ENCODE data around the gene ZPR1.
A peak's percentile ranks its signal among the peaks of the same experiment; 100 is the strongest.
"Not testable (repeated sequence)": the region's sequence is repeated elsewhere in the genome, so short reads cannot be mapped to it uniquely, and the experiment has no call there.

The ZPR1 gene

GRCh38 chr11:116787786-116788486 lies at the start of gene ZPR1:
ZPR1 (minus strand) TSS chr11:116788023; CDS start chr11:116787990, 33 bp downstream.
- peak; percentile 87 for DNase-seq (ENCODE audit: low spot score)

- DNase-seq (ENCODE audit: low spot score), result no peak
Observed at GRCh38 chr11:116836632-116836991, 48.8 kb upstream of the ZPR1 start.

GRCh38 chr11:116835791-116836631 lies 48.2 kb upstream of the ZPR1 start:
- peak; percentile 88 for DNase-seq (ENCODE audit: low spot score)

- DNase-seq (ENCODE audit: low spot score), result no peak
Observed at GRCh38 chr11:116835042-116835772, 47.4 kb upstream of the ZPR1 start.

- DNase-seq (ENCODE audit: low spot score), result not testable (repeated sequence)
Observed at GRCh38 chr11:116834535-116835041, 46.8 kb upstream of the ZPR1 start.

- DNase-seq (ENCODE audit: low spot score), result no peak
Observed at GRCh38 chr11:116833816-116834534, 46.2 kb upstream of the ZPR1 start.

GRCh38 chr11:116833491-116833815 lies 45.6 kb upstream of the ZPR1 start:
- no peak for DNase-seq (ENCODE audit: low spot score)

- DNase-seq (ENCODE audit: low spot score), result no peak
Observed at GRCh38 chr11:116832350-116833290, 44.8 kb upstream of the ZPR1 start.

- no peak for DNase-seq (ENCODE audit: low spot score)
Observed at GRCh38 chr11:116831790-116832349, 44.0 kb upstream of the ZPR1 start.

GRCh38 chr11:116830184-116830912 lies 42.5 kb upstream of the ZPR1 start:
- DNase-seq (ENCODE audit: low spot score), result no peak

GRCh38 chr11:116829525-116830183 lies 41.8 kb upstream of the ZPR1 start, which contains the start of gene APOC3:
APOC3 (plus strand) TSS chr11:116829907; CDS start chr11:116830583, 676 bp downstream.
- no peak for DNase-seq (ENCODE audit: low spot score)

- DNase-seq (ENCODE audit: low spot score), result no peak
Observed at GRCh38 chr11:116828632-116829524, 41.1 kb upstream of the ZPR1 start.

- DNase-seq (ENCODE audit: low spot score), result no peak
Observed at GRCh38 chr11:116827461-116827860, 39.6 kb upstream of the ZPR1 start.

GRCh38 chr11:116826751-116827431 lies 39.1 kb upstream of the ZPR1 start:
- DNase-seq (ENCODE audit: low spot score), result no peak

GRCh38 chr11:116825854-116826750 lies 38.3 kb upstream of the ZPR1 start:
- no peak for DNase-seq (ENCODE audit: low spot score)

- DNase-seq (ENCODE audit: low spot score), result no peak
Observed at GRCh38 chr11:116825434-116825833, 37.6 kb upstream of the ZPR1 start.

All from Ammon's horn (tissue), 1 donor.